SHP77 (cell line): ENCODE measurements around the gene COL5A2.

ENCODE experiments used
- DNase-seq, 2 experiments: peaks; one replicate each; lab custom pipeline; 2025; lab: John Stamatoyannopoulos, UW

The COL5A2 gene

GRCh38 chr2:189178726-189179569, 613 bp downstream of the COL5A2 start:
- DNase-seq: no peak

GRCh38 chr2:189178054-189178453, 1.5 kb downstream of the COL5A2 start:
- no peak for DNase-seq

GRCh38 chr2:189177251-189177840, 2.2 kb downstream of the COL5A2 start:
- DNase-seq: no peak

GRCh38 chr2:189176516-189176915, 3.0 kb downstream of the COL5A2 start:
- DNase-seq: no peak

GRCh38 chr2:189175869-189176433, 3.6 kb downstream of the COL5A2 start:
- no peak for DNase-seq

- no peak for DNase-seq
These were observed 7.5 kb downstream of the COL5A2 start for GRCh38 chr2:189171956-189172609.

GRCh38 chr2:189168856-189169499, 10.6 kb downstream of the COL5A2 start:
- DNase-seq: no peak

- DNase-seq: no peak
These were observed 13.7 kb downstream of the COL5A2 start for GRCh38 chr2:189165656-189166380.

- no peak for DNase-seq
These were observed 14.8 kb downstream of the COL5A2 start for GRCh38 chr2:189164746-189165145.

- no peak for DNase-seq
These were observed 15.7 kb downstream of the COL5A2 start for GRCh38 chr2:189163889-189164288.

- DNase-seq: no peak
These were observed 17.0 kb downstream of the COL5A2 start for GRCh38 chr2:189162566-189162965.

GRCh38 chr2:189161894-189162293, 17.7 kb downstream of the COL5A2 start:
- no peak for DNase-seq

- DNase-seq: no peak
These were observed 19.8 kb downstream of the COL5A2 start for GRCh38 chr2:189159717-189160116.

- no peak for DNase-seq
These were observed 20.3 kb downstream of the COL5A2 start for GRCh38 chr2:189159273-189159672.

- DNase-seq: no peak
These were observed 21.6 kb downstream of the COL5A2 start for GRCh38 chr2:189157939-189158338.

GRCh38 chr2:189157456-189157855, 22.1 kb downstream of the COL5A2 start:
- DNase-seq: no peak

- no peak for DNase-seq
These were observed 23.8 kb downstream of the COL5A2 start for GRCh38 chr2:189155795-189156194.

- DNase-seq: no peak
These were observed 25.9 kb downstream of the COL5A2 start for GRCh38 chr2:189153619-189154018.

GRCh38 chr2:189152483-189152882, 27.1 kb downstream of the COL5A2 start:
- no peak for DNase-seq

- no peak for DNase-seq
These were observed 27.7 kb downstream of the COL5A2 start for GRCh38 chr2:189151906-189152305.

- DNase-seq: no peak
These were observed 29.5 kb downstream of the COL5A2 start for GRCh38 chr2:189150033-189150432.

- DNase-seq: no peak
These were observed 31.6 kb downstream of the COL5A2 start for GRCh38 chr2:189147989-189148388.
